ENCODE measurements around the gene TSPAN18. TPM values are rescaled to one million over a fixed set of nuclear protein-coding genes. Genes with fewer than 3 reads are reported as not detected.
"Not testable (repeated sequence)": the region's sequence is repeated elsewhere in the genome, so short reads cannot be mapped to it uniquely, and the experiment has no call there.

Gene TSPAN18
- total and polyA plus RNA-seq, 10 of the 15 experiments (the other 5 are each of a cell fraction or from before 2014, with no cell fraction given): 0.02 to 0.77 (median 0.13) TPM; not detected in 1

GRCh38 chr11:44871682-44872081 is 144.9 kb downstream of the TSPAN18 start:
- peak; percentile 71 for FAIRE-seq

GRCh38 chr11:44872556-44872955 is 145.8 kb downstream of the TSPAN18 start:
- Histone ChIP-seq H3K79me2 (ENCODE audit: control insufficient read depth, insufficient read depth, low read length) (no peaks in the 10 kb centered on the region), H3K27ac (ENCODE audit: control insufficient read depth, insufficient read depth) (no peak overlapping the region), H3K4me3 (no peak overlapping the region), H3K4me1 (ENCODE audit: control insufficient read depth, insufficient read depth, low read length) (peaks cover 4% of the 10 kb centered on the region), H3K4me2 (ENCODE audit: control insufficient read depth, insufficient read depth) (no peak overlapping the region), H3K9me3 (replicated peaks; ENCODE audit: control insufficient read depth, insufficient read depth, low read length) (peaks cover 4% of the 10 kb centered on the region; the same call in 1 of the 3 replicates), H3K9ac (ENCODE audit: control insufficient read depth, insufficient read depth, low read length) (no peak overlapping the region), H2AFZ (ENCODE audit: control insufficient read depth, low read depth, low read length) (no peak overlapping the region), H4K20me1 (ENCODE audit: control insufficient read depth, insufficient read depth) (no peaks in the 10 kb centered on the region), H3K27me3 (replicated peaks in 1 of 2; ENCODE audit: control insufficient read depth in 2 of 2, insufficient read depth in 2 of 2, low read length in 1 of 2) (no peaks in the 10 kb centered on the region), H3K36me3 (ENCODE audit: control insufficient read depth in 2 of 2, insufficient read depth in 2 of 2, low read length in 1 of 2) (no peaks in the 10 kb centered on the region)
- SMC1A ChIA-PET (ENCODE audit: uncharacterized antibody, unreplicated experiment): no interaction called here
- WGBS (ENCODE audit: insufficient coverage, insufficient replicate concordance, low lambda C conversion rate, missing lambda C conversion rate): 0% methylated on average over 1 of the region's 1 CpG
- RAD21 ChIA-PET (ENCODE audit: unreplicated experiment): no interaction called here
- BruUV-seq (replicated peaks): no TSS peak
- POLR2A ChIA-PET: interaction anchor here (1.7 kb wide), 1 partner anchor 10 kb away, joined by 4 read pairs; no protein-coding TSS in a partner anchor
- CTCF ChIA-PET: interaction anchor here (0.7 kb wide), 1 partner anchor 7 kb away, joined by 3 read pairs; no protein-coding TSS in a partner anchor
- FAIRE-seq (no peak), DNase-seq (ENCODE audit: low read depth, low spot score) (no peak), ATAC-seq (no peak)
- in situ Hi-C loops (cut with MboI) (no loop called here), intact Hi-C loops (cut with micrococcal nuclease; ENCODE audit: unreplicated experiment) (no loop called here)
- no peak for TF ChIP-seq IRF5 (IDR thresholded peaks at IDR 0.05; ENCODE audit: borderline replicate concordance)
- TF ChIP-seq KDM1A (IDR thresholded peaks at IDR 0.05; ENCODE audit: borderline replicate concordance): no peak
- TF ChIP-seq HDAC2 (IDR thresholded peaks at IDR 0.05): no peak
- TF ChIP-seq ZBED1 (IDR thresholded peaks at IDR 0.05; ENCODE audit: borderline replicate concordance): no peak
- no peak for TF ChIP-seq E2F8 (IDR thresholded peaks at IDR 0.05; ENCODE audit: low read depth, partially characterized antibody)
- TF ChIP-seq RCOR1 (conservative IDR thresholded peaks at IDR 0.05; ENCODE audit: low read depth, low read length): no peak
- TF ChIP-seq POLR2AphosphoS2 (IDR thresholded peaks at IDR 0.05; ENCODE audit: low read depth, low read length): no peak
- no peak for TF ChIP-seq ELK1 (IDR thresholded peaks at IDR 0.05; ENCODE audit: low read depth, low read length)
- TF ChIP-seq GABPA (IDR thresholded peaks at IDR 0.05; ENCODE audit: low read depth): no peak

More at GRCh38 chr11:44871682-44872081, 144.9 kb downstream of the TSPAN18 start:
- H3K27ac ChIP-seq (ENCODE audit: control insufficient read depth, insufficient read depth); H2AFZ ChIP-seq (ENCODE audit: control insufficient read depth, low read depth, low read length); H3K4me2 ChIP-seq (ENCODE audit: control insufficient read depth, insufficient read depth); H3K9ac ChIP-seq (ENCODE audit: control insufficient read depth, insufficient read depth, low read length); H3K36me3 ChIP-seq (ENCODE audit: control insufficient read depth in 2 of 2, insufficient read depth in 2 of 2, low read length in 1 of 2); BruUV-seq (replicated peaks); H3K4me1 ChIP-seq (ENCODE audit: control insufficient read depth, insufficient read depth, low read length); H3K27me3 ChIP-seq (replicated peaks in 1 of 2; ENCODE audit: control insufficient read depth in 2 of 2, insufficient read depth in 2 of 2, low read length in 1 of 2); POLR2A ChIA-PET; H4K20me1 ChIP-seq (ENCODE audit: control insufficient read depth, insufficient read depth); in situ Hi-C loops (cut with MboI); H3K4me3 ChIP-seq; H3K9me3 ChIP-seq (replicated peaks; ENCODE audit: control insufficient read depth, insufficient read depth, low read length); H3K79me2 ChIP-seq (ENCODE audit: control insufficient read depth, insufficient read depth, low read length): not testable (repeated sequence)
- ChIA-PET CTCF (interaction anchor here (1.2 to 1.8 kb wide), 2 partner anchors 9 to 40 kb away, joined by 4 to 8 read pairs; no protein-coding TSS in a partner anchor), RAD21 (ENCODE audit: unreplicated experiment) (interaction anchor here (2.3 kb wide), 1 partner anchor 9 kb away, joined by 9 read pairs; no protein-coding TSS in a partner anchor), SMC1A (ENCODE audit: uncharacterized antibody, unreplicated experiment) (interaction anchor here (0.9 to 2.3 kb wide), 2 partner anchors 9 to 15 kb away, joined by 3 to 19 read pairs; no protein-coding TSS in a partner anchor)
- ATAC-seq: peak; percentile 96
- peak; percentile 42 for DNase-seq (ENCODE audit: low read depth, low spot score)
- TF ChIP-seq IKZF2 (IDR thresholded peaks at IDR 0.05) (peak in 1 of 2 experiments; percentile 42; a peak in 1 of 4 replicates), SPI1 (IDR thresholded peaks at IDR 0.05; ENCODE audit: borderline replicate concordance, insufficient read depth, low read depth, low read length) (peak; percentile 89), DPF2 (IDR thresholded peaks at IDR 0.05) (peak; percentile 42; the same call in 1 of the 2 replicates), IKZF1 (conservative IDR thresholded peaks at IDR 0.05) (peak; percentile 44; the same call in 1 of the 2 replicates), ATF7 (IDR thresholded peaks at IDR 0.05; ENCODE audit: low read depth) (peak; percentile 46; the same call in 1 of the 2 replicates), RUNX3 (IDR thresholded peaks at IDR 0.05; ENCODE audit: low read length) (peak; percentile 54), BCL11A (IDR thresholded peaks at IDR 0.05; ENCODE audit: low read depth, low read length) (0 out of 2 replicates have a peak, but pooled peaks have one; percentile 25), IRF4 (IDR thresholded peaks at IDR 0.05; ENCODE audit: low read depth, low read length) (peak; percentile 15; the same call in 1 of the 2 replicates)
- intact Hi-C loops (cut with micrococcal nuclease; ENCODE audit: unreplicated experiment): loop anchor here (1.0 kb wide), 1 partner anchor 9 kb away; no protein-coding TSS in a partner anchor
- WGBS (ENCODE audit: insufficient coverage, insufficient replicate concordance, low lambda C conversion rate, missing lambda C conversion rate): 4% methylated on average over 3 of the region's 3 CpGs
